HG03064 (cell line): ENCODE data around the gene KCTD1.
"Not testable (repeated sequence)": the region's sequence is repeated elsewhere in the genome, so short reads cannot be mapped to it uniquely, and the experiment has no call there.

Experiments used
- ATAC-seq: cut with Tn5 transposase; IDR thresholded peaks from one replicate; pipeline ENCODE4 v1.9.1; 2021; ENCODE audit warnings: low read depth; ENCODE audit not compliant: unreplicated experiment

The KCTD1 gene

DNA sequence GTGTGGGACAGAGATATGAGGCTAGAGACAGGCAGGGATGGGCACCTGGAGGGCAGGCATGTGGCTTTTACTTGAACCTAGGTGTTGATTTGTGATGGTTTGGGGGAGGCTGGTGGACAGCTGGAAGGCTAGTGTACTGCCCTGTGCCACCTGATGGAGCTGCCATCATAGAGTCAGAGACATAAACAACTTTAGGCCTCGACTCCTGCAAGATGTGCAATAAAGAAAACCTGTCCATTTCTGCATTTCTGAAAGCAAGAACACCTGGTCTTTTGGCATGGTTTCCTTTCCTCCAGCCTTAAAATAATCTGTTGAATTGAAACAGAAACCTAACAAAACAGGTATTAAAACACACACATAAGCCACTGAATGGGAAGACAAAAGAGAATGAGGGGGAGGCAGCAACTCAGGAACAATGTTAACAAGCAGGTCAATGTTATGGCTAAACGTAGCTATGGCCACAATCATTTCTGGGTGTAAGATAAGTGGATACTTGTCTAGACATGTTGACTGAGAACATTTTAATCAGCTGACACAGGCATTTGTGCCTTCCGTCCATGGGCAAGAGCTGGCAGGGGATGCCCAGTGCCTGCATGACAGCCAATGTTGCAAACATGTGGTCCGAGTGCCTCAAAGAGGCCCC is 87.8 kb downstream of the KCTD1 start:
- peak; percentile 73 for ATAC-seq

GRCh38 chr18:26459884-26460283 is 88.5 kb downstream of the KCTD1 start:
- ATAC-seq = no peak

- ATAC-seq = no peak
These were observed 89.0 kb downstream of the KCTD1 start for GRCh38 chr18:26459340-26459739.

DNA sequence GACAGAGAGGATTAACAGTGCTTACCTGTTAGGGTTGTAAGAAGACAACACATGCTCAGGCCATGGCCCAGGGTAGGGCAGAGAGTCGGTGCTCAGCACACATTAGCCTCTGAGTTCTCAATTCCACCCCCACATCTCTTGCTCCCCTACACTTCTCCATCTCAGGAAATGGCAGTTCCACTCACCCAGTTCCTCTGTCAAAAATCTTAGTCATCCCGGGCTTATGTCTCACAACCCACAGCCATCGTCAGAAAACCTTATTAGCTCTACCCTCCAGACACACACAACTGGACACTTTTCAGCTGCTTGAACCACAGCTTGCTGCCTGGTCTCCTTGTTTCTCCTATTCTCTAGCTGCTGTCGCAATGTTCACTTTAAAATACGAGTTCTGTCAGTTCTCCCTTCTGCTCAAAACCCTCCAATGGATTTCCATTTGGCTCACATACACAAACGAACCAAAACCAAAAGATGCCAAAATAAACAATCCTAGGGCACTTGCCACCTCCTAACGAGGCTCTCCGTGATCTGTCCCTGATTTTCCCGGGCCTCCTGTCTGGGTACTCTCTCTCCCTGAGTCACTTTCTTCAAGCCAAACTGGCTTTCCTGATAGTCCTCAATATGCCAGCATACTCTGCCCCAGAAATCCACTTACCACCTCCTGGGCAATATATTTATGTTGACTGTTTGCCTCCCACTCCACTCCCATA is 89.7 kb downstream of the KCTD1 start:
- peak; percentile 52 for ATAC-seq

- ATAC-seq = no peak
These were observed 90.6 kb downstream of the KCTD1 start for GRCh38 chr18:26457611-26458353.

- no peak for ATAC-seq
These were observed 91.2 kb downstream of the KCTD1 start for GRCh38 chr18:26457195-26457594.

GRCh38 chr18:26456070-26456491 is 92.3 kb downstream of the KCTD1 start:
- ATAC-seq = no peak

DNA sequence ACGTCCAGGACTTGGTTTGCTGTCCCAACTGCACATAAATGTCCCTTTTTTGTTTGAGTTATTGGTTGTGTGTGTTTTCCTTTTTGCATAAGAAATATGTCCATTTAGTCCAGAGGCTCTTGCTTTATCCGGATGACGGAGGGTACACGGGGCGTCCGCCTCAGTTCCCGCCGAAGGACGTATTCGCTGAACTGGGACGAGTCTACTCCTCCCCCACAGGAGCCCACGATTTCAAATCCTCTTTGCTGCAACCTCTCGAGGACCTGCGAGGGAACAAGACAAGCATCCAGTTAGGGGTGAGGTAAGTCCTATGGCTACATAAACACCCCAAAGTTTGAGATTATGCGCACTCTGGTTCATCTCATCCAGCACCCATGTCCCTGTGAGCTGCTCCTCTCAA is 92.7 kb downstream of the KCTD1 start:
- ATAC-seq = no peak

- ATAC-seq = no peak
These were observed 93.7 kb downstream of the KCTD1 start for GRCh38 chr18:26454616-26455015.

DNA sequence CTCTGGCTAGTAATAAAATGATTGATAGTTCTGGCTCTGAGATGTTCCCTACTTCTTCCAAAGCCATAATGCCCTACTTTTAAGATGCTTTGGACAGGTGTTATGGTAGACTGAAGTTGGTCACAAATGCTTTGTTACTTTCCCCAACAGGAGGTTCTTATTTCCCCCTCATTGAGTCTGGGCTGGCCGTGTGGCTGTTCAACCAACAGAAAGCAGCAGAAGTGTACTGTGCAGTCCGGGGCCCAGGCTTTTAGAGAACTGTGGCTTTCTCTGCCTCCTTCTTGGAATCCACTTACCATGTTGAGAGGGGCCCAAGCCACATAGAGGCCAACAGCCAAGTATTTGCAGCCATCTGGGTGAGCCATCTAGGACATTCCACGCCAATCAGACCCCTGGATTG is 94.2 kb downstream of the KCTD1 start:
- no peak for ATAC-seq

DNA sequence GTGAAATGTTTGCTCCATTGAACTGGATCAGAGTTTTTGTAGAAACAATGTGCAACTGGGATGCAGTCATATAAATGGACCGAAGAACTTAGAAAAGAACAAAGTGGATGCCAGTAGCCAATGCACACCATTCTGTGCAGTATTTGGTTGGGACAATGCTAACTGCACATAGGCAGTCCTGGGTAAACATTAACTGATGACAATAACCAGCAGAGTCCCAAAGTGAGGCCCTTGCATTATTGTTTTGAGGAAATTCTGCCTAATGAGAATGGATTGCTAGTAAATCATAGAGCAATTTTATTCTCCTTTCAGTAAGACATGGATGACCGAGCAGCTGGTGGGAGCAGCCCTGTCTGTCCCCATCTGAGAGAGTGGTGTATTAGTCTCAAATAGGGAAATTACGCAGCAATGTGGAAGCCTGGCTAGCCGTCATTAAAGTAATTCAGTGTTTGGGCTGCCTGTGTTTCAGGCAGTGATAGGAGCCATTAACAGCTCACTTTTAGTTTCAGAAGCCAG is 94.9 kb downstream of the KCTD1 start:
- no peak for ATAC-seq

GRCh38 chr18:26450989-26451682 is 97.2 kb downstream of the KCTD1 start:
- ATAC-seq = no peak

- ATAC-seq = no peak
These were observed 99.6 kb downstream of the KCTD1 start for GRCh38 chr18:26448714-26449159.

DNA sequence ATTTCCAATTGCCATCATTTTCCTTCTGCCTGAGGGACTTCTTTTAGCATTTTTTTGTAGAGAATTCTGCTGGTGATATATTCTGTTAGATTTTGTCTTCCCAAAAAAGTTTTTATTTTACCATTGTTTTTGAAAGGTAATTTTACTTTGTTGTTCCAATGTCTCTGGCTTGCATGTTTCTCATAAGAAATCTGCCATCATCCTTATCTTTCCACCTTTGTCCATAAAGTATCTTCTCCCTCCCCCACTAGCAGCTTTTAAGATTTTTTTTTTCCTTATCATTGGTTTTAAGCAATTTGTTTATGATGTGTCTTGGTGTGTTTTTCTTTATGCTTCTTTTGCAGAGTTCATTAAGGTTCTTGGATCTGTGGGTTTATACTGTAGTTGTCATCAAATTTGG is 104.5 kb downstream of the KCTD1 start:
- ATAC-seq = no peak

GRCh38 chr18:26442126-26442525 is 106.2 kb downstream of the KCTD1 start:
- no peak for ATAC-seq

- ATAC-seq = no peak
These were observed 107.7 kb downstream of the KCTD1 start for GRCh38 chr18:26440644-26441043.

DNA sequence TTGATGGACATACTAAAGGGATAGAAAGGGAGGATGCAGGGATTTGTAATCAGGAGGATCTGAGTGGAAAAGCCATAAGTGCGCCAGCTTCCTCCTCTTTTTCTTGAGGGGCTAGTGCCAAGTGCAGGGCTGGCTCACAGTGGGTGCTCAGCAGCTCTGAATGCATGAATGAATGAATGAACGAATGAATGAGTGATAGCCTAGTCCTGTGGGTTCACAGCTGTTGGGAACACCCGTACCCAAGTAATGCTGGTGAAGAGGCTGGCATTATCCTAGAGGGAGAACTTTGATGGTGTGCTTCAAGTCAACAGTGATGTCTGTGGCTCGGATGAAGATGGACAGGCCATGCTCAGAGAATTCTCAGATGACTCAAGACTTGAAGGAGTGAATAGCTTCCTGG is 108.8 kb downstream of the KCTD1 start:
- no peak for ATAC-seq

GRCh38 chr18:26438980-26439379 is 109.4 kb downstream of the KCTD1 start:
- ATAC-seq = peak; percentile 95

GRCh38 chr18:26437634-26438033 is 110.7 kb downstream of the KCTD1 start:
- ATAC-seq = not testable (repeated sequence)

DNA sequence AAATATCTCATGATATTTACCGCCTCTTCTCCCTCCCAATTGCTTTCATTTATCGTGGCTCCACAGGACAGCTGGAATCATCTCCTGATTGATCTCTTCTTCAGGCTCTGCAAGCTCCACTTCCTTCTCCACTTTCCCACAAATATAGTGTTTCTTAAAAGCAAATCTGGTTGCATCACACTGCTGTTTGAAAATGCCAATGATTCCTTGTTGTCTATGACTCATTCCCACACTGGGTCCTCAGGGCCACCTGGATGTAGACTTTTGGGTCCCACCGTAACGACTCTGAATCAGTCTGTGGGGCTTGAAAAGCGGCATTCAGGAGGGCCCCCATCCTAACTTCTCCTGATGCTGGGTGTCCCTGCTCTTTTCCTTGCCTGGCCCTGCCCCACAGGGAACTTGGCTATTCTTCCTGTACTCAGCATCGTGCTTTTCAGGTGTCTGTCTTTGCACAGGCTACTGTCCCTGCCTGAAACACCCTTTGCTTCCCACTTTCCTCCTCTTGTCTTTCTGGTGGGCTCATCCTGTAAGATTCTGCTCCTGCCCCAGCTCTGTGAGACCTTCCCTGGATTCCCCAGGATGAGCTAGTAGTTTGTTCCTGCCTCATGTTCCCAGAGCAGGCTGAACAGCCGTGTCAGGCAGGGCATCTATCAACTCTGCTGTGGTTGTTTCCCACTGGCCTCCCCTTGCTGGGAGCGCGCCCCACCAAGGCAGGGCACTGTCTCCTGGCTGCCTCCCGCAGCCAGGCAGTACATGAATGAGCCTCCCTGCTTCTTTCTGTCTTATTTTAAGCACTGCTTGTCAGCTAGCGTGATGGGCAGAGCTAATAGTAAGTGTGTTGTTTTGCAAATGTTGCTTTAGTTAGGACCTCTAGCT is 111.9 kb downstream of the KCTD1 start:
- no peak for ATAC-seq
